Anterior cingulate cortex (tissue), 58 donors: ENCODE data around the gene ENTHD1.

Experiments
- DNase-seq, 58 donors: peaks; one replicate each; lab custom pipeline; 2025; lab: John Stamatoyannopoulos, UW

The ENTHD1 gene

GRCh38 chr22:39893526-39893925 lies at the start of gene ENTHD1:
ENTHD1 (minus strand) TSS chr22:39893760; CDS start chr22:39887748, 6,012 bp downstream.
- no peak for DNase-seq

GRCh38 chr22:39943337-39943736 lies 49.8 kb upstream of the ENTHD1 start:
- DNase-seq: no peak

GRCh38 chr22:39942439-39943230 lies 49.1 kb upstream of the ENTHD1 start:
- no peak for DNase-seq

GRCh38 chr22:39941601-39942000 lies 48.0 kb upstream of the ENTHD1 start:
- no peak for DNase-seq

GRCh38 chr22:39940757-39941305 lies 47.3 kb upstream of the ENTHD1 start:
- DNase-seq: no peak

- no peak for DNase-seq
Measured at GRCh38 chr22:39939830-39940229, 46.3 kb upstream of the ENTHD1 start.

- no peak for DNase-seq
Measured at GRCh38 chr22:39938509-39939111, 45.0 kb upstream of the ENTHD1 start.

- no peak for DNase-seq
Measured at GRCh38 chr22:39937906-39938305, 44.3 kb upstream of the ENTHD1 start.

- no peak for DNase-seq
Measured at GRCh38 chr22:39936523-39937145, 43.1 kb upstream of the ENTHD1 start.

GRCh38 chr22:39935612-39936011 lies 42.1 kb upstream of the ENTHD1 start:
- no peak for DNase-seq

GRCh38 chr22:39935116-39935515 lies 41.6 kb upstream of the ENTHD1 start:
- peak in 6 of 58 donors; percentile 5 to 23 (median 7) for DNase-seq

- DNase-seq: no peak
Measured at GRCh38 chr22:39933741-39934140, 40.2 kb upstream of the ENTHD1 start.

GRCh38 chr22:39932918-39933649 lies 39.5 kb upstream of the ENTHD1 start:
- DNase-seq: no peak

GRCh38 chr22:39932166-39932565 lies 38.6 kb upstream of the ENTHD1 start:
- no peak for DNase-seq

- no peak for DNase-seq
Measured at GRCh38 chr22:39931251-39931650, 37.7 kb upstream of the ENTHD1 start.

- no peak for DNase-seq
Measured at GRCh38 chr22:39928536-39929520, 35.3 kb upstream of the ENTHD1 start.

- no peak for DNase-seq
Measured at GRCh38 chr22:39927544-39927943, 34.0 kb upstream of the ENTHD1 start.

- peak in 6 of 58 donors; percentile 6 to 31 (median 13) for DNase-seq
Measured at GRCh38 chr22:39926753-39927152, 33.2 kb upstream of the ENTHD1 start.

GRCh38 chr22:39925909-39926679 lies 32.5 kb upstream of the ENTHD1 start:
- no peak for DNase-seq
